Measurements from ENCODE around the gene SLC35E1.

SLC35E1 gene

DNA sequence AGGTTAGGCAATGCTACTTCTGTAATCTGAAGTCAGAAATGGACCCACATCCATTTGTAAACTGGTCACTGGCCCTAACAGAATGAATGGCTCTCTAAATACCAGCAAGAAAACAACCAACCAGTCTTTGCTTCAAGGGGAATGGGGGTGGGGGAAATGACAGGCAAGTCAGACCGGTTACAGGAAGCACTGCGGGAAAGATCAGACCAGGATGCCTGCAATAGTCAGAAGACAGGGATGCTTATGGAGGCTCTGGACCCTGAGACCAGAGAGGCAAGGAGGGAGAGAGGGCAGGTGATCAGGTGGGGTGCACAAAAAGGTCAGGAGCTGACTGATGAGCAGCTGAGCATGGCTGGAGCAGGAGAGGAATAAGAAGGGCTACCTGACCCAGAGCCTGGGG lies 42.7 kb upstream of the SLC35E1 start:
- no peak for DNase-seq (ENCODE audit: insufficient read length, low spot score)
- TF ChIP-seq, protein P1, sequence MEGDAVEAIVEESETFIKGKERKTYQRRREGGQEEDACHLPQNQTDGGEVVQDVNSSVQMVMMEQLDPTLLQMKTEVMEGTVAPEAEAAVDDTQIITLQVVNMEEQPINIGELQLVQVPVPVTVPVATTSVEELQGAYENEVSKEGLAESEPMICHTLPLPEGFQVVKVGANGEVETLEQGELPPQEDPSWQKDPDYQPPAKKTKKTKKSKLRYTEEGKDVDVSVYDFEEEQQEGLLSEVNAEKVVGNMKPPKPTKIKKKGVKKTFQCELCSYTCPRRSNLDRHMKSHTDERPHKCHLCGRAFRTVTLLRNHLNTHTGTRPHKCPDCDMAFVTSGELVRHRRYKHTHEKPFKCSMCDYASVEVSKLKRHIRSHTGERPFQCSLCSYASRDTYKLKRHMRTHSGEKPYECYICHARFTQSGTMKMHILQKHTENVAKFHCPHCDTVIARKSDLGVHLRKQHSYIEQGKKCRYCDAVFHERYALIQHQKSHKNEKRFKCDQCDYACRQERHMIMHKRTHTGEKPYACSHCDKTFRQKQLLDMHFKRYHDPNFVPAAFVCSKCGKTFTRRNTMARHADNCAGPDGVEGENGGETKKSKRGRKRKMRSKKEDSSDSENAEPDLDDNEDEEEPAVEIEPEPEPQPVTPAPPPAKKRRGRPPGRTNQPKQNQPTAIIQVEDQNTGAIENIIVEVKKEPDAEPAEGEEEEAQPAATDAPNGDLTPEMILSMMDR (IDR thresholded peaks at IDR 0.05; ENCODE audit: insufficient read depth, missing control alignments) = no peak
- FAIRE-seq = no peak

DNA sequence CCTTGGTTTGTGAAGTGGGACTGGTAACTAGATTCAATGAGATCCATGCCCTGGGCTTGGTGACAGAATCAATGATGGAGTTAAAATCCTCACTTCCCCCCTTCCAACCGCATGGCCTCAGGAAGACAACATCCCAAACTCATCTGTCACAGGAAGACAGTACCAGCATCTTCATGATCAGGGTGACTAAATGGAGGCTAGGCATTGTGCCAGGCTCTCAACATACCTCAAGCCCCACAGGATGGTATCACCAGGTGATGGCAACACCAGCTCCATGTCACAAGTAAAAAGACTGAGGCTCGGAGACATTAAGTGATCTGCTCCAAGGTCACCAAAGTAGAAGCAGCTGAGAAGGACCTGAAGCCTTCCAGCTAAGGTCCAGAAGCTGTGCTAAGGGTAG lies 41.6 kb upstream of the SLC35E1 start:
- TF ChIP-seq, protein P1 (IDR thresholded peaks at IDR 0.05; ENCODE audit: insufficient read depth, missing control alignments) = no peak
- FAIRE-seq = no peak

DNA sequence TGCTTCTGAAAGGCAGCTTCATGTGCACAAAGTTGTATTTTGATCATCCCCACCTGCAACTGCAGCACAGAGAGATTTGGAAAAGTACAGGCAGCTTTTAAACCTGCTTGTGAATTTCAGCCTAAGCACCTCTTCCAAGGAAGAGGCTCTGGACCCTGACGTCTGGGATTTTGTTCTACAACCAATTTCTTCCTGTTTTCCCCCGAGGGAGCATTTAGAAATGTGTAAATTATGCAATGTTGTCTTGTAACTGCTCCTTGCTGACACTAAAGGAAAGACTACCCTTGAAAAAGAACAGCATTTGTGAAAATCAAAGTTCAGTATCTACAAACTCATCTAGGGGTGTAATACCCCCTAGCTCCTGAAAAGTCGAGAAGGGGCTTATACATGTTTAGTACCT lies 40.4 kb upstream of the SLC35E1 start:
- TF ChIP-seq, protein P1 (IDR thresholded peaks at IDR 0.05; ENCODE audit: insufficient read depth, missing control alignments) = no peak
- no peak for FAIRE-seq
- no peak for DNase-seq (ENCODE audit: insufficient read length, low spot score)

More for the DNA sequence above, 41.6 kb upstream of the SLC35E1 start:
- DNase-seq (ENCODE audit: insufficient read length, low spot score) = no peak

DNA sequence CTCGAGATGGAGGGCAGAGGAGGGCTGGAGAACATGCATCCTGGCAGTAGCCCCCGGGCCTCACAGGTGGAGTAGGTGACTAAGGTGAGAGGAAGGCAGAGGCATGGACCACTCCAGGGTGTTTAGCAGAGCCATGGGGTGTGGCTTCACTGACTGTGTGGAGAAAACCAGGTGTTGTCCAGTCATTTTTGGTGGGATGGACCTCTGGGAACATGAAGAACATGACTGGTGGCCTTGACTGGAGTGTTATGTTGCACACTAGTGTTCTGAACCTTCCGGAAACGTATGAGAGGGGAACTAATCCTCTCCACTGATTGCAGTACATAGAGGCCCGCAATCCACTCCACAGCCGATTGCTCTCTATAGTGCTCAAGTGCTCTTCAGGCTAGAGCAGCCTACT lies 38.9 kb upstream of the SLC35E1 start:
- DNase-seq (ENCODE audit: insufficient read length, low spot score) (no peak), FAIRE-seq (no peak)
- TF ChIP-seq, protein P1 (IDR thresholded peaks at IDR 0.05; ENCODE audit: insufficient read depth, missing control alignments) = no peak

DNA sequence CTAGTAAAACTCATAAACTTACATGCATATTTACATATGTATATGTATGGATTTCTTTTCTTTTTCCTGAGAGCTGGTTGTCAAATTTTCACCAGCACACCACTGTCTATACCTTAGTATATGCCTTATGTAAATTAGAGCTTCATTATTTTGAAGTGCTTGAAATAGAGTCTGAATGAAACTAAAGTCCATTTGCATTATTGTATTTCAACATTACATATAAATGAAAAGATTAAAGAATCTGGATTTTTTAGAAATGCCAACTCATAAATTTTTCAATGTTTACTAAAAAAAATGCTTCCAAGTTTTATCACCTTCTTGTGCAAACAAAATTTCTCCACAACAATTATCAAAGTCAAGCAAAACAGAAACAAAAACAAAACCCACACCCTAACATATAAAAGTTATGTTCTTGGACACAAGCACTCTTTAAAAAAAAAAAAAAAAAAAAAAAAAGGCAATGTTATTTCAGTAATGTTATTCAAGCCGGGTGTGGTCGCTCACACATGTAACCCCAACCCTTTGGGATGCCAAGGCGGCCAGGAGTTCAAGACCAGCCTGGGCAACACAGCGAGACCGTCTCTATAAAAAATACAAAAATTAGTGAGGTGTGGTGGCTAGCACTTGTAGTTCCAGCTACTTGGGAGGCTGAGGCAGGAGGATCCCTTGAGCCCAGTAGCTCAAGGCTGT lies 37.4 kb upstream of the SLC35E1 start:
- TF ChIP-seq, protein P1 (IDR thresholded peaks at IDR 0.05; ENCODE audit: insufficient read depth, missing control alignments) = no peak
- DNase-seq (ENCODE audit: insufficient read length, low spot score) (no peak), FAIRE-seq (no peak)

DNA sequence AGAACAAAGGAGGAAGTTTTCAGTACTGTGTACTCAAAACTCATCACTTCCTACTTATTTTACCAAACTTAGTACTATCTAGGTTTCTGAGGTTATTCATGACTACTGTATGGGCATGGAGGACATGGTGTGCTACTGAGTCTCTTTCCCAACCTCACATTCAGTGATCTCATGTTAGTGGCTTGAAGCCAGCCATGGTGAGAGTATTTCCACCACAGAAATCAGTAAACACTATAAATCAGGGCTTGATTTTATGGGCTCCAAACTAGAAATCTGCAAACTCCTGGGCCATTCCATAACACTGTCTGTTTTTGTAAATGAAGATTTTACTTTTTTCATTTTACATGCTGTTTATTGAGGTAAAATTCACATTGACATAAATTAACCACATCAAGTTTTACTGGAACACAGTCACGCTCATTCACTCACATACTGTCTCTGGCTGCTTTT lies 36.1 kb upstream of the SLC35E1 start:
- TF ChIP-seq, protein P1 (IDR thresholded peaks at IDR 0.05; ENCODE audit: insufficient read depth, missing control alignments) = no peak
- FAIRE-seq = no peak
- DNase-seq (ENCODE audit: insufficient read length, low spot score) = no peak

DNA sequence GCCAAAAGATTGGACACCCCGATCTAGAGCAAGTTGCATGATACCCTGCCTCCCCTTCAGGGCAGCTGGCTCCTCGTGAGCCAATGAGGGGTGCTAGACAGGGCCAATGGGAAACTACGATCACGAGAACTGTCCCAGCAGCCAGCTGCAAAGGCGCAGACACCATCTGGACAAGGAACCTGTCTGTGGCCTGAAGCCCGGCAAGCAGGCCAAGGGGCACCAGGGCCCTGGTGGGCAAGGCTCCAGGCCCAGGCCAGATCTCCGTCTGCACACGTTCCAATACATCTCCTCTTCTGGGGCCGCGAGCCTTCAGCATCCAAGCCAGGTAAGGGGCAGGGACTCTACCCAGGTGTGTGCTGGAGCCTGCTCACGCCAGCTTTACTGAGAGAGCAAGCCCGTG lies 35.6 kb upstream of the SLC35E1 start:
- no peak for DNase-seq (ENCODE audit: insufficient read length, low spot score)
- FAIRE-seq = no peak
- TF ChIP-seq, protein P1 (IDR thresholded peaks at IDR 0.05; ENCODE audit: insufficient read depth, missing control alignments) = no peak
